Adrenal gland (tissue), 12 donors: ENCODE data around the gene HSDL2. TPM values are rescaled to one million over a fixed set of nuclear protein-coding genes. Genes with fewer than 3 reads are reported as not detected.

ENCODE experiments used
- DNase-seq, 7 donors: peaks; one replicate each; pipeline ENCODE4 v3.0.0-alpha.2; 2019 to 2020
- H3K27ac ChIP-seq, 5 donors: fragments of 200-600 bp; sonication (generic) in 4 of 5; 1 replicate in 3 of 5; 2 replicates in 2 of 5; pipeline versions ENCODE4 v1.5.1 to v1.8.0; 2016 to 2020; ENCODE audit warnings: mild to moderate bottlenecking in 1 of 5
- H3K27me3 ChIP-seq: fragments of 200-600 bp; 2 replicates; pipeline ENCODE4 v1.8.0; 2021
- H3K36me3 ChIP-seq, 2 donors: fragments of 200-600 bp; replicated peaks in 1 of 2; 1 replicate in 1 of 2; 2 replicates in 1 of 2; pipeline versions ENCODE4 v1.5.1 to v1.8.0; 2018 to 2022
- H3K4me1 ChIP-seq, 2 donors: fragments of 200-600 bp; replicated peaks in 1 of 2; 1 replicate in 1 of 2; 2 replicates in 1 of 2; pipeline versions ENCODE4 v1.5.1 to v1.8.0; 2018 to 2021
- H3K4me3 ChIP-seq, 4 donors: fragments of 200-600 bp; sonication (generic) in 3 of 4; one replicate each; pipeline ENCODE4 v1.5.1; 2016 to 2018
- H3K9me3 ChIP-seq, 3 donors: fragments of 200-600 bp; sonication (generic) in 1 of 3; replicated peaks in 1 of 3; 1 replicate in 2 of 3; 2 replicates in 1 of 3; pipeline versions ENCODE4 v1.5.1 to v1.8.0; 2016 to 2021
- CTCF ChIP-seq, 6 experiments: fragments of 450-650 bp in 4 of 6; fragments of 200-600 bp in 2 of 6; sonication (generic) in 1 of 6; IDR thresholded peaks; 1 replicate in 5 of 6; 2 replicates in 1 of 6; pipeline versions ENCODE4 v1.5.1 to v1.8.0; 2016 to 2021; ENCODE audit warnings: antibody characterized with exemption in 6 of 6, mild to moderate bottlenecking in 2 of 6, moderate library complexity in 1 of 6
- POLR2A ChIP-seq, 2 donors: fragments of 450-650 bp; IDR thresholded peaks; one replicate each; pipeline ENCODE4 v1.6.1; 2017; ENCODE audit warnings: antibody characterized with exemption in 2 of 2, mild to moderate bottlenecking in 2 of 2, moderate library complexity in 1 of 2
- WGBS, 4 donors: extraction: QIAGEN DNeasy Blood & Tissue Kit in 2 of 4; methylation state at CpG; one replicate each; pipeline versions ENCODE4 v1.1.5 to v1.1.7; 2013 to 2017; 5-methylcytosine and 5-hydroxymethylcytosine counted together
- intact Hi-C, 2 donors: fragments of 100-400 bp; cut with DNase I; formaldehyde crosslinking; loops; one replicate each; pipeline versions ENCODE4 v1.14.1 to v1.15.0; 2022 to 2023
- polyA plus RNA-seq, 3 donors: library from polyadenylated mRNA; stranded (reverse); fragments of 200-250 nt in 2 of 3; fragments of 350-450 nt in 1 of 3; fragmentation: Illumina TruSeq in 1 of 3; extraction: RNeasy Lipid Tissue Mini Kit (QIAGEN cat#74804) in 1 of 3; gene quantifications; one replicate each; pipeline ENCODE4 v1.2.3, GENCODE V29; 2013 to 2014
- total RNA-seq, 9 donors: library from RNA; depleted of rRNA in 4 of 9; stranded (reverse); fragments of >200 nt in 4 of 9; fragments of 120-200 nt in 1 of 9; fragmentation: NEBNext Ultra II Directional in 1 of 9; extraction: Animal tissue kit (Norgen Biotek cat#: 25700) in 1 of 9; gene quantifications; one replicate each; pipeline versions ENCODE4 v1.1.0 to v1.2.4, GENCODE V29; 2013 to 2023
- donor health status: healthy with polysubstance abuse.
- donor health status: Bipolar disorder and iron deficiency.
- donor health status: DM: yes; HTN: yes; CAD: no.
- donor health status: DM: no; HTN: no; CAD: no.
- donor health status: DM: no; HTN: no; CAD: no.
- donor health status: DM: yes; HTN: yes; CAD: no.

HSDL2 gene
- total and polyA plus RNA-seq, 12 donors, result 43.8 to 127 (median 85.2) TPM

GRCh38 chr9:112475318-112475717 is 95.4 kb downstream of the HSDL2 start:
- no peak for DNase-seq
- no peak overlapping the region for H3K4me3 ChIP-seq
- WGBS, 4 donors, result 98 to 100% (median 100%) methylated on average over 1 of the region's 1 CpG
- no peaks in the 10 kb centered on the region for H3K4me1 ChIP-seq
- H3K9me3 ChIP-seq, result peaks cover 0 to 3% (median 0%) of the 10 kb centered on the region in 3 donors
- peaks cover 0 to 9% of the 10 kb centered on the region in 2 donors for H3K36me3 ChIP-seq
- TF ChIP-seq POLR2A (IDR thresholded peaks at IDR 0.05), result no peak
- no peak for TF ChIP-seq CTCF (IDR thresholded peaks at IDR 0.05)
- intact Hi-C loops, result no loop called here
- no peak overlapping the region for H3K27ac ChIP-seq
- H3K27me3 ChIP-seq, result no peaks in the 10 kb centered on the region

- Histone ChIP-seq H3K4me3 (no peak overlapping the region), H3K36me3 (no peaks in the 10 kb centered on the region), H3K4me1 (no peaks in the 10 kb centered on the region), H3K27ac (no peak overlapping the region), H3K9me3 (peaks cover 0 to 3% (median 0%) of the 10 kb centered on the region in 3 donors), H3K27me3 (no peaks in the 10 kb centered on the region)
- intact Hi-C loops, result no loop called here
- DNase-seq, result no peak
- WGBS, 4 donors, result 94 to 100% (median 97%) methylated on average over 2 of the region's 2 CpGs
- TF ChIP-seq CTCF (IDR thresholded peaks at IDR 0.05), result no peak
- no peak for TF ChIP-seq POLR2A (IDR thresholded peaks at IDR 0.05)
Measured at GRCh38 chr9:112477330-112477729, 97.4 kb downstream of the HSDL2 start.

- Histone ChIP-seq H3K27me3 (no peaks in the 10 kb centered on the region), H3K27ac (no peak overlapping the region), H3K4me1 (no peaks in the 10 kb centered on the region), H3K36me3 (no peaks in the 10 kb centered on the region), H3K4me3 (no peak overlapping the region), H3K9me3 (peaks cover 0 to 3% (median 0%) of the 10 kb centered on the region in 3 donors)
- DNase-seq, result no peak
- intact Hi-C loops, result no loop called here
- TF ChIP-seq POLR2A (IDR thresholded peaks at IDR 0.05) (no peak), CTCF (IDR thresholded peaks at IDR 0.05) (no peak)
Measured at GRCh38 chr9:112479221-112479620, 99.3 kb downstream of the HSDL2 start.

GRCh38 chr9:112484607-112485006 is 104.7 kb downstream of the HSDL2 start:
- 86 to 93% (median 92%) methylated on average over 2 of the region's 2 CpGs for WGBS, 4 donors
- no peak for TF ChIP-seq CTCF (IDR thresholded peaks at IDR 0.05)
- TF ChIP-seq POLR2A (IDR thresholded peaks at IDR 0.05), result no peak
- Histone ChIP-seq H3K4me1 (peaks cover 7 to 14% of the 10 kb centered on the region in 2 donors), H3K9me3 (no peaks in the 10 kb centered on the region), H3K4me3 (no peak overlapping the region), H3K27me3 (no peaks in the 10 kb centered on the region), H3K27ac (no peak overlapping the region), H3K36me3 (no peaks in the 10 kb centered on the region)
- intact Hi-C loops, result loop anchor here in 1 of 2 donors (10.0 kb wide), 1 partner anchor 210 kb away; no protein-coding TSS in a partner anchor
- no peak for DNase-seq
